Measurements from ENCODE around the gene RPRD1A. TPM values are rescaled to one million over a fixed set of nuclear protein-coding genes. Genes with fewer than 3 reads are reported as not detected.
"Not testable (repeated sequence)": the region's sequence is repeated elsewhere in the genome, so short reads cannot be mapped to it uniquely, and the experiment has no call there.

The RPRD1A gene
- polyA plus RNA-seq, 1 donor: 75.3 TPM

- DNase-seq: not testable (repeated sequence)
Observed at GRCh38 chr18:36081118-36081517, 13.8 kb upstream of the RPRD1A start.

GRCh38 chr18:36078751-36079529 is 11.6 kb upstream of the RPRD1A start:
- no peak for DNase-seq

- not testable (repeated sequence) for DNase-seq
Observed at GRCh38 chr18:36077764-36078163, 10.4 kb upstream of the RPRD1A start.

GRCh38 chr18:36075862-36076587 is 8.7 kb upstream of the RPRD1A start:
- DNase-seq: peak; percentile 47

GRCh38 chr18:36074435-36074834 is 7.1 kb upstream of the RPRD1A start:
- DNase-seq: no peak

GRCh38 chr18:36073676-36074075 is 6.3 kb upstream of the RPRD1A start:
- no peak for DNase-seq

- not testable (repeated sequence) for DNase-seq
Observed at GRCh38 chr18:36072406-36072805, 5.0 kb upstream of the RPRD1A start.

- no peak for DNase-seq
Observed at GRCh38 chr18:36066686-36067054, 689 bp downstream of the RPRD1A start.

GRCh38 chr18:36066001-36066400 is 1.4 kb downstream of the RPRD1A start:
- peak; percentile 10 for DNase-seq

- not testable (repeated sequence) for DNase-seq
Observed at GRCh38 chr18:36064809-36065079, 2.6 kb downstream of the RPRD1A start.

- no peak for DNase-seq
Observed at GRCh38 chr18:36064027-36064808, 3.1 kb downstream of the RPRD1A start.

- DNase-seq: no peak
Observed at GRCh38 chr18:36058674-36059073, 8.7 kb downstream of the RPRD1A start.

GRCh38 chr18:36051760-36052159 is 15.6 kb downstream of the RPRD1A start:
- DNase-seq: no peak

- DNase-seq: no peak
Observed at GRCh38 chr18:36050479-36050878, 16.9 kb downstream of the RPRD1A start.

GRCh38 chr18:36047521-36047920 is 19.8 kb downstream of the RPRD1A start:
- DNase-seq: no peak

GRCh38 chr18:36046898-36047297 is 20.5 kb downstream of the RPRD1A start:
- no peak for DNase-seq

- DNase-seq: no peak
Observed at GRCh38 chr18:36045241-36045991, 21.9 kb downstream of the RPRD1A start.

- DNase-seq: no peak
Observed at GRCh38 chr18:36043153-36043552, 24.2 kb downstream of the RPRD1A start.

GRCh38 chr18:36041146-36041545 is 26.2 kb downstream of the RPRD1A start:
- DNase-seq: no peak

- no peak for DNase-seq
Observed at GRCh38 chr18:36038102-36038663, 29.2 kb downstream of the RPRD1A start.

- DNase-seq: no peak
Observed at GRCh38 chr18:36035253-36035652, 32.1 kb downstream of the RPRD1A start.
